Superior temporal gyrus (tissue), 1 donor: ENCODE results near the gene RGMA.

Source experiments
- DNase-seq: peaks from one replicate; pipeline ENCODE4 v3.0.0-alpha.2; 2016; ENCODE audit errors: extremely low spot score

Gene RGMA

GRCh38 chr15:93093765-93094164 lies 4.8 kb upstream of the RGMA start:
- no peak for DNase-seq

- DNase-seq = no peak
Measured at GRCh38 chr15:93091465-93091864, 2.5 kb upstream of the RGMA start.

GRCh38 chr15:93089727-93090305 lies 805 bp upstream of the RGMA start:
- no peak for DNase-seq

- peak; percentile 18 for DNase-seq
Measured at GRCh38 chr15:93088200-93088980, 621 bp downstream of the RGMA start.

- peak; percentile 90 for DNase-seq
Measured at GRCh38 chr15:93087825-93088199, 1.2 kb downstream of the RGMA start.

- no peak for DNase-seq
Measured at GRCh38 chr15:93086791-93087190, 2.2 kb downstream of the RGMA start.

DNA sequence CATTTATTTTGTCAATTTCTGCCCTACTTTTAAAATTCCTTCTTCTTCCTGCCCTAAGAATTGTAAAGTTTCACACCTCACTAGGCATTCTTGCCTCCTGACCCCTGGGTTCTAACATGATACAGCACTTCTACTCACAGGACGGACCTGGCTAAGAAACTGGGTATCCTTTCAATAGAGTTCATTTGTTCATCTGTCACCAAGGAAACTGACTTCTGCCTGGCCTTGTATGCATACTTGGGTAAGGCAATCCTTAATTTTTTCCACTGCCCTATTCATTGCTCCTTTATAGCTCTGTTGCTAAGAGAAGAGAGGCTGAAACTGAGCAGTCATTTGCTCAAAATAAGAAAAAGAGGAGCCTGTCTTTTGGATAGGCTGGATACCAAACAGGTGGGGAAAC lies 3.3 kb downstream of the RGMA start:
- no peak for DNase-seq

- DNase-seq = no peak
Measured at GRCh38 chr15:93082861-93083260, 6.2 kb downstream of the RGMA start.

GRCh38 chr15:93081399-93081798 lies 7.6 kb downstream of the RGMA start:
- no peak for DNase-seq

DNA sequence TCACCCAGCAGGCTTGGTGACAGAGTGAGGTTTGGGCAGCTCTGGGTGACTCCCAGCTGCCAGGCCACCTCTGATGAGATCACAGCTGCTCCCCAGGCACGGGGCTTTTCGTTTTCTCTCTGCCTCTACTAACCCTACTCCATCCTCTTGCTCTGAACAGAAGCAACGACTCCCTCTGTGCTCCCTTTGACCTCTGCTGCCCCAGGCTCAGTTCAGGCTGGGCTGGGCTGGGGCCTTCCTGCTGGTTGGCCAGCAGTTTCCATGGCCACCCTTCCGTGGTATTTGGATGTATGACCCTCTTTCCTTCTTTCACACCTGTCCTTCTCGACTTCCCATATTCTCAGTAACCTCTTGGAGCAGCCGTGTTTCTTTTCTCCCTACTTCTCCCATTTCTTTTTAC lies 8.6 kb downstream of the RGMA start:
- no peak for DNase-seq

- no peak for DNase-seq
Measured at GRCh38 chr15:93076875-93077274, 12.1 kb downstream of the RGMA start.

DNA sequence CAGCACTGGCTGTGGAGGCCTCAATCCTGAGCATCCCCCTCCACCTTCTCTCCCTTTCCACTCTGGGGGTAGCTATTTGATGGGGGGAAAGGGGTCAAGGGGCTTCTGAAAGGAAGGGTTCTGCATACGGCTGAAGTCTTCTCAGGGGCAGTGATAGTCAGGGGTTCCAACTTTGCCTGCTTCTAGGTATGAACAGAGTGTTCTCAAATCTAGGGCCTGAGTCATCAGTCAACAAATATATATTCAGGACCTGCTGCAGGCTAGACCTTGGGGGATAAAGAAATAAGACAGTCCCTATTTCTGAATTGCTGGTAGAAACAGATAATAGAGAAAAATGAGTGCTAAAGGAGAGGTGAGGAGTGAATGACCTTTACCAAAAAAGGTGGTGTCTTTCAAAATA lies 12.8 kb downstream of the RGMA start:
- DNase-seq = no peak

DNA sequence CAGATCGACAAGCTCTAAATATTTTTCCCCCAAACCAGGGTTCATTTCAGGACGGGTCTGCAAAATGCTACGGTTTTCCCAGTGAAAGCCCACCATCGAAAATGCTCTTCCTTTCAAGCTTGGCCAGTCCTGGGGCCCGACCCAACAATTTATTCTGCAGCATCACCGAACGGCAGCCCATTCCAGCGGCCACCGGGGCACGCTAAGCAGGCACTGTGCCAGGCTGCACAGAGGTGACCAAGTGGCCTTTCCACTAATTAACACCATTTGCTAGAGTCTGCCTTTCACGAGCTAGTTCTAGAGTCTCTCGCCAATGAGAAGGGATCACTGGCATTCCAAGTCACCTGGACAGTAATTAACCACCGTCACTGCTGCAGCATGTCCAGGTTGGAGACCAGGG lies 14.4 kb downstream of the RGMA start:
- DNase-seq = no peak

GRCh38 chr15:93073465-93073952 lies 15.5 kb downstream of the RGMA start:
- no peak for DNase-seq

GRCh38 chr15:93072411-93073394 lies 16.3 kb downstream of the RGMA start:
- no peak for DNase-seq

DNA sequence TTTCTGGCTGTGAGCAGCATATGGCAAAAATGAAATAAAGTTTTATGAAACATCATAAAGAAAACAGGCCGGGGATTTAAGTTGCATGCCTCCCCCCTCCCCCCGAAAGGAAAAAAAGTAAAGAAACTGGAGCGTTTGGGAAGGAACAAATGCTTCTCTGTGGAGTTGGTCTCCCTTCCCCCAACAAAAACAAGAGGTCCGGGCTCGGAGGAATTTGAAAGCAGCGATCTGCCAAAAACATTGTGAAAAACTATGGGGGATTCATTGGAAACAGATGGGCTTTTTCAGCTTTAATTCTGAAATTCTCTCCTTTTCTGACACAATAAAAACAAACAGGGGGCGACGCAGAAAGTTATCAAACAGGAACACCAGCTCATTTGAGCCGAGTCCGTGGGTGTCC lies 17.0 kb downstream of the RGMA start:
- DNase-seq = no peak

DNA sequence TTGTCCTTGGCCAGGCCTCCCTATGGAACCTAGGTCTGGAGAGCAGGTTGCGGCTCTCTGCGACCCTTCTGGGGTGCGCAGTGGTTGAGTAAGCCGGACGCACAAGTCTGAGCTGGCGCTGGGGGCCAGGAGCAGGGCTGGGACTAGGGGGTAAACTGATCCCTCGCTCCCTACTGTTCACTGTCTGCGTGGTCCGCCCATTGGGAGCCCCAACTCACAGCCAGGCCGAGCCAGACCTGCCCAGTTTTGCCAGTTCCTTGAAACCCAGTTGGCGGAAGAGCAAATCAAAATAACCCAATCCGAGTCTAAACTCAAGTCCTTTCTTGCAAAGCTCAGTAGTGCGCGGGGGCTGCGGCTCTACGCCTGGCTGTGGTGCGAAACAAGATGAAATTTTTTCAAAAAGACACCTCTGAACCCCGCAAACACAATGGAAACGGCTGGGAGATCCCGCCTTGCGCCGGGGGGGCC lies 17.5 kb downstream of the RGMA start:
- no peak for DNase-seq

DNA sequence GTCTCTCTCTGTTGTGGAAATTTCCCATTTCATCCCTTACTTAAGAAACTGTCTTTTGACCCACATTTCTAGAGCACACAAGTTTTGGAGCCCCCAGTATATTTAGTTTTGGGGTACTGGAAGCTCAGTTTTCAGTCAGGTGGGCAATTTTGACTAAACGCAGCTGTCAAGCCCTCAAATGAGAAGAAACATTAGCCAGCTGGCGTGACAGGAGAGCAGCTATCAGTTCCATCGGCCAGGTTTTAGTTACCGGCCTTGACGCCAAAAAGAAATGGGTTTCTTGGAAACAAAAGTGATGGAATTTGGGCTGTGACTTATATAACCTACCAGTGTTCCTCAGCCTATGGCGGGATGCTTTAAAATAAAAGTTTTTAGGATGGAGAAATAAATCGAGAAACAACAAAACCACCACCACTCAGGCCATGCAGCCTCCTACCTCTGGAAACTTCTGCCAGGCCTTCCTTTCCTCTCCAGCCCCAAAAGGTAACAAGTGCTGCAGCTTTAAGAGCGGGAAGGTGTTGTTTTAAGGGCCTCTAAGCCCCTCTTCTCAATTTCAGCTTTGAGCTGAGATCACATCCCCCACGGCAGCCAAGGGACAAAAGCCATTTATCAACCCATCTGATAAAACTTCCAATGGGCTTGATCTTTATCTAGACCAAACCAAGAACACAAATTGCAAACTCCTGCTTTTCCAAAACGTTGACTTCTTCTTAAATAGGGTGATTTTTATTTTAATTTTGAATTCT lies 18.3 kb downstream of the RGMA start:
- DNase-seq = no peak

DNA sequence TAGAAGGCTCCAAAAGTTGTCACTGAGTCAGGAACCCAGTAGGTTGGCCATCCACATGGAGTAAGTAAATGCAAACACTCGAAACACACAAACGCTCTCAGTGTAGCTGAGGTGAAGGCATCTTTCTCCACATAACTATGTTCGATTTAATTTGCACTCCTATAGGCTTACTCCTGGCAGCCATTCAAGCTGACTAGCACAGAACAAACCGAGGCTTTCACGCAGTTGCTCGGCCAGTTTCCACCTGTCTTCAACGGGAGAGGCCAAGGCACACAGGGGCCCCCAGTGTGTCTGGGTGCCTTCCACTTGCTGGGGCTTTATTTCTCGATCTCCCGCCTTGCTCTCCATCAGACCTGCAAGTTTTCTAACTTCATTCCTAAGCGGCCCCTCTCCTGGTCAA lies 18.9 kb downstream of the RGMA start:
- no peak for DNase-seq

- no peak for DNase-seq
Measured at GRCh38 chr15:93068581-93069199, 20.3 kb downstream of the RGMA start.

GRCh38 chr15:93067649-93068085 lies 21.3 kb downstream of the RGMA start:
- no peak for DNase-seq
